H1 (cell line): ENCODE data around the gene ARFGAP3. TPM values are rescaled to one million over a fixed set of nuclear protein-coding genes. Genes with fewer than 3 reads are reported as not detected.

ENCODE experiments used
- CTCF ChIA-PET: fragments of 300-600 bp; sonication (Branson Sonifier 250); formaldehyde crosslinking; loops from one replicate; lab custom pipeline; 2021; ENCODE audit not compliant: partially characterized antibody; lab: Charles Lee
- POLR2A ChIA-PET: fragments of 300-600 bp; sonication (Branson Sonifier 250); formaldehyde crosslinking; loops from one replicate; lab custom pipeline; 2021; ENCODE audit warnings: inconsistent platforms; ENCODE audit not compliant: partially characterized antibody; lab: Charles Lee
- DNase-seq, 2 experiments: peaks; one replicate each; pipeline versions ENCODE4 v3.0.0 to v3.0.0-alpha.2; 2010 to 2022; ENCODE audit warnings: low spot score in 2 of 2, low read depth in 1 of 2, mixed read lengths in 1 of 2
- FAIRE-seq: peaks from 2 replicates; lab custom pipeline; 2011; peaks lifted over from hg19 to GRCh38; lab: Jason Lieb, UNC
- H2AFZ ChIP-seq: 2 replicates; pipeline ENCODE4 v1.8.1; 2012; ENCODE audit warnings: low read length, inconsistent platforms
- H2AK5ac ChIP-seq: 2 replicates; pipeline ENCODE4 v1.6.1; 2013; ENCODE audit warnings: low read depth, low read length
- H2BK120ac ChIP-seq: replicated peaks from 2 replicates; pipeline ENCODE3; 2013; ENCODE audit warnings: low read depth, low read length, inconsistent platforms
- H2BK12ac ChIP-seq: 2 replicates; pipeline ENCODE4 v1.6.1; 2013; ENCODE audit warnings: low read depth, low read length
- H2BK15ac ChIP-seq: 2 replicates; pipeline ENCODE4 v1.6.1; 2013; ENCODE audit warnings: low read length
- H2BK20ac ChIP-seq: 2 replicates; pipeline ENCODE4 v1.6.1; 2013; ENCODE audit warnings: low read length
- H2BK5ac ChIP-seq: 2 replicates; pipeline ENCODE4 v1.6.1; 2013; ENCODE audit warnings: low read depth, low read length
- H3K14ac ChIP-seq: 2 replicates; pipeline ENCODE4 v1.6.1; 2013; ENCODE audit warnings: inconsistent platforms; ENCODE audit not compliant: insufficient read length
- H3K18ac ChIP-seq: 2 replicates; pipeline ENCODE4 v1.6.1; 2013; ENCODE audit warnings: low read length; ENCODE audit errors: extremely low read depth
- H3K23ac ChIP-seq: 2 replicates; pipeline ENCODE4 v1.6.1; 2013; ENCODE audit warnings: inconsistent platforms; ENCODE audit not compliant: insufficient read length
- H3K23me2 ChIP-seq: 2 replicates; pipeline ENCODE4 v1.6.1; 2013; ENCODE audit warnings: low read depth, low read length
- H3K27ac ChIP-seq: 2 replicates; pipeline ENCODE4 v1.6.1; 2011; ENCODE audit warnings: low read depth, low read length, inconsistent platforms
- H3K27me3 ChIP-seq, 4 experiments: replicated peaks in 1 of 4; 1 replicate in 1 of 4; 2 replicates in 3 of 4; pipeline versions ENCODE4 v1.6.1 to v1.8.1; 2011 to 2013; ENCODE audit warnings: low read length in 3 of 4, mild to moderate bottlenecking in 3 of 4, inconsistent platforms in 2 of 4, mixed read lengths in 2 of 4, moderate library complexity in 1 of 4; ENCODE audit not compliant: control insufficient read depth in 3 of 4, insufficient read depth in 3 of 4; ENCODE audit errors: extremely low read depth in 1 of 4
- H3K36me3 ChIP-seq, 4 experiments: 2 replicates each; pipeline versions ENCODE4 v1.6.1 to v1.8.1; 2011 to 2013; ENCODE audit warnings: mild to moderate bottlenecking in 4 of 4, low read length in 3 of 4, moderate library complexity in 2 of 4, control low read depth in 1 of 4, inconsistent platforms in 1 of 4; ENCODE audit not compliant: insufficient read depth in 4 of 4, control insufficient read depth in 2 of 4
- H3K4ac ChIP-seq: replicated peaks from 2 replicates; pipeline ENCODE3; 2013; ENCODE audit warnings: low read length, low read depth, mixed read lengths, inconsistent platforms; ENCODE audit not compliant: insufficient read length
- H3K4me1 ChIP-seq, 4 experiments: replicated peaks in 1 of 4; 1 replicate in 1 of 4; 2 replicates in 3 of 4; pipeline versions ENCODE4 v1.6.1 to v1.8.1; 2011 to 2013; ENCODE audit warnings: low read length in 3 of 4, inconsistent platforms in 2 of 4, mixed read lengths in 1 of 4; ENCODE audit not compliant: insufficient read depth in 4 of 4, control insufficient read depth in 3 of 4
- H3K4me2 ChIP-seq, 2 experiments: 2 replicates each; pipeline versions ENCODE4 v1.6.1 to v1.8.1; 2011 to 2013; ENCODE audit warnings: low read depth in 2 of 2, low read length in 2 of 2, control low read depth in 1 of 2, inconsistent platforms in 1 of 2, mild to moderate bottlenecking in 1 of 2; ENCODE audit not compliant: insufficient read depth in 1 of 2
- H3K4me3 ChIP-seq, 4 experiments: fragments of 200-600, 300-600 bp in 1 of 4; sonication (generic), shearing (Covaris generic), sonication (Bioruptor Twin) in 1 of 4; 2 replicates each; pipeline versions ENCODE4 v1.5.1 to v1.8.1; 2011 to 2016; ENCODE audit warnings: low read length in 4 of 4, low read depth in 3 of 4, control low read depth in 2 of 4, inconsistent platforms in 2 of 4, mild to moderate bottlenecking in 2 of 4, mixed read lengths in 1 of 4, moderate library complexity in 1 of 4; ENCODE audit not compliant: insufficient read depth in 2 of 4; ENCODE audit errors: extremely low read depth in 1 of 4
- H3K56ac ChIP-seq: replicated peaks from 2 replicates; pipeline ENCODE3; 2013; ENCODE audit warnings: low read depth, mild to moderate bottlenecking, mixed read lengths, low read length, inconsistent platforms; ENCODE audit not compliant: insufficient read length
- H3K79me1 ChIP-seq: 2 replicates; pipeline ENCODE4 v1.6.1; 2013; ENCODE audit warnings: low read depth, low read length, control low read depth
- H3K79me2 ChIP-seq, 2 experiments: 2 replicates each; pipeline versions ENCODE4 v1.6.1 to v1.8.1; 2012 to 2013; ENCODE audit warnings: low read length in 2 of 2, mild to moderate bottlenecking in 2 of 2, inconsistent platforms in 1 of 2; ENCODE audit not compliant: insufficient read depth in 2 of 2, control insufficient read depth in 1 of 2
- H3K9ac ChIP-seq, 4 experiments: replicated peaks in 1 of 4; 1 replicate in 1 of 4; 2 replicates in 3 of 4; pipeline versions ENCODE4 v1.6.1 to v1.8.1; 2011 to 2013; ENCODE audit warnings: low read depth in 3 of 4, low read length in 3 of 4, control low read depth in 2 of 4, mild to moderate bottlenecking in 2 of 4, moderate library complexity in 2 of 4, inconsistent platforms in 1 of 4; ENCODE audit errors: extremely low read depth in 1 of 4
- H3K9me3 ChIP-seq, 2 experiments: 2 replicates each; pipeline versions ENCODE4 v1.6.1 to v1.8.1; 2012 to 2013; ENCODE audit warnings: mild to moderate bottlenecking in 2 of 2, moderate library complexity in 2 of 2, control low read depth in 1 of 2, inconsistent platforms in 1 of 2, low read depth in 1 of 2, low read length in 1 of 2, mixed read lengths in 1 of 2; ENCODE audit not compliant: insufficient read depth in 2 of 2
- H4K20me1 ChIP-seq, 2 experiments: replicated peaks in 1 of 2; 2 replicates each; pipeline versions ENCODE3 to v1.8.1; 2011 to 2013; ENCODE audit warnings: inconsistent platforms in 2 of 2, low read length in 2 of 2, mild to moderate bottlenecking in 1 of 2; ENCODE audit not compliant: insufficient read depth in 2 of 2, control insufficient read depth in 1 of 2
- H4K5ac ChIP-seq: 2 replicates; pipeline ENCODE4 v1.6.1; 2013; ENCODE audit warnings: low read length, low read depth, mixed read lengths, inconsistent platforms; ENCODE audit not compliant: insufficient read length
- H4K8ac ChIP-seq: 2 replicates; pipeline ENCODE4 v1.8.0; 2013; ENCODE audit warnings: mild to moderate bottlenecking, moderate library complexity, low read length, inconsistent platforms; ENCODE audit not compliant: insufficient read depth; ENCODE audit errors: extremely low read depth
- H4K91ac ChIP-seq: replicated peaks from 2 replicates; pipeline ENCODE3; 2013; ENCODE audit warnings: low read length, mixed read lengths, inconsistent platforms; ENCODE audit not compliant: insufficient read length
- GTF2F1 ChIP-seq: IDR thresholded peaks from 2 replicates; pipeline ENCODE4 v1.6.1; 2012; ENCODE audit warnings: low read depth, low read length, improper control_type of control experiment, borderline replicate concordance
- RAD21 ChIP-seq, 2 experiments: IDR thresholded peaks in 1 of 2; conservative IDR thresholded peaks in 1 of 2; 2 replicates each; pipeline ENCODE4 v1.6.1; 2011; ENCODE audit warnings: low read depth in 2 of 2, low read length in 2 of 2, improper control_type of control experiment in 1 of 2, inconsistent platforms in 1 of 2, mild to moderate bottlenecking in 1 of 2, moderate library complexity in 1 of 2
- SIRT6 ChIP-seq: IDR thresholded peaks from one replicate; pipeline ENCODE4 v1.7.1; 2012; ENCODE audit warnings: low read length, inconsistent platforms
- WGBS, 2 experiments: shearing (Covaris generic) in 1 of 2; methylation state at CpG; one replicate each; pipeline versions ENCODE4 v1.1.6 to v1.1.7; 2013 to 2015; ENCODE audit warnings: low lambda C conversion rate in 2 of 2, mixed read lengths in 2 of 2, inconsistent platforms in 1 of 2, low coverage in 1 of 2, missing lambda C conversion rate in 1 of 2; ENCODE audit not compliant: insufficient replicate concordance in 2 of 2, insufficient coverage in 1 of 2, insufficient read length in 1 of 2; ENCODE audit errors: extremely low coverage in 1 of 2, missing lambda C conversion rate in 1 of 2; 5-methylcytosine and 5-hydroxymethylcytosine counted together
- polyA plus RNA-seq, 7 experiments: library from polyadenylated mRNA; depleted of rRNA in 3 of 7; stranded (reverse) in 5 of 7; unstranded in 2 of 7; fragments of >200 nt in 5 of 7; fragments of 200-250 nt in 2 of 7; gene quantifications; 1 replicate in 5 of 7; 2 replicates in 1 of 7; 4 replicates in 1 of 7; pipeline versions ENCODE4 v1.2.1 to v1.2.3, GENCODE V29; 2011 to 2013; ENCODE audit warnings: missing spikeins in 2 of 7, mixed read lengths in 2 of 7
- total RNA-seq: library from RNA; stranded (reverse); fragmentation: NEBNext Ultra II Directional; extraction: Animal tissue kit (Norgen Biotek cat#: 25700); gene quantifications from 2 replicates; pipeline ENCODE4 v1.2.1, GENCODE V29; 2021

Gene ARFGAP3
- total and polyA plus RNA-seq, 2 of the 8 experiments (the other 6 are each of a cell fraction or from before 2014, with no cell fraction given), result 9.7 to 16.0 TPM

DNA sequence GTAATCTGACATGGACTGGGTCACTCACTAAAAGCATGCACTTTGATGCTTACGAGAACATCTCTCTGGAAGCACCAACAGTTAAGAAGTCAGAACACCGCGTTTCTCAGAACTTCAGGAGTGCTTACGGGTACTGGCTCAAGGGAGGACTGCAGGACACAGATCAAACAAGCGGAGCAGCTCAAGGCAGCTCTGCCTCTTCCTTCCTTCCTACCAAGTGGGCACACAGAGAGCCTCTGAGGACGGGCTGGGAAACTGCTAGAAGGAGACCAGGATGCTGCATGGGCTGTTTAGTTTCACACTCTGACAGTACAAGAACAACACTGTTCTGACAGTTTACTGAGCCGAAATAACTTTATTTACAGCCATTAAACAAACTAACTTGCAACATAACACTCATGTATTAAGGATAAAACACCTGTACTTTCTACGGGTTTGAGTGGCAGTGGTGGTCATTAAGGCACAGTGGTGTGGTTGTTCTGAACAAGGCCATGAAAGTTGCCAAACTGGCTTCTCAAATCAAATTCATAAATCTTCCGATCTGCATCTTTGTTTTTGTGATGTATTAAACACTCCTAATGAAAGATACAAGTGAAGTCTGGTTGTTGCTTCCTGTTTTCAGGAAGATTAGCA is 37.5 kb downstream of the ARFGAP3 start:
- H3K18ac ChIP-seq, result no peak overlapping the region
- H3K9me3 ChIP-seq, result peaks cover 0 to 4% of the 10 kb centered on the region in 2 experiments; a peak in 2 of 4 replicates
- no peak overlapping the region for H2BK12ac ChIP-seq
- no peak overlapping the region for H2AK5ac ChIP-seq
- H3K9ac ChIP-seq, result no peak overlapping the region
- no peaks in the 10 kb centered on the region for H3K23me2 ChIP-seq
- H3K23ac ChIP-seq, result no peak overlapping the region
- H3K79me1 ChIP-seq, result no peaks in the 10 kb centered on the region
- H3K36me3 ChIP-seq, result no peaks in the 10 kb centered on the region; a peak in 1 of 8 replicates
- DNase-seq, result no peak
- no peak overlapping the region for H3K4me3 ChIP-seq
- no peak for FAIRE-seq
- no peak overlapping the region for H4K5ac ChIP-seq
- no peak overlapping the region for H3K4me2 ChIP-seq
- H2BK20ac ChIP-seq, result no peak overlapping the region
- H4K20me1 ChIP-seq, result no peaks in the 10 kb centered on the region
- no peaks in the 10 kb centered on the region for H3K27me3 ChIP-seq
- no peak overlapping the region for H3K27ac ChIP-seq
- no peak overlapping the region for H4K8ac ChIP-seq
- no peak overlapping the region for H3K14ac ChIP-seq
- H2AFZ ChIP-seq, result no peak overlapping the region
- H2BK15ac ChIP-seq, result no peak overlapping the region
- H3K4ac ChIP-seq, result no peak overlapping the region
- H3K56ac ChIP-seq, result no peak overlapping the region
- CTCF ChIA-PET, result interaction anchor here (0.8 to 4.3 kb wide), 40 partner anchors 8 to 261 kb away, joined by 3 to 37 read pairs (median 5); no protein-coding TSS in a partner anchor
- H2BK5ac ChIP-seq, result no peak overlapping the region
- 88% methylated on average over 9 of the region's 9 CpGs; no CpG with 5 or more reads in 1 of the 2 experiments for WGBS, 2 experiments
- H2BK120ac ChIP-seq, result no peak overlapping the region
- POLR2A ChIA-PET, result interaction anchor here (1.4 kb wide), 1 partner anchor 205 kb away, joined by 4 read pairs; the partner anchor contains the start of gene POLDIP3
- H3K4me1 ChIP-seq, result no peaks in the 10 kb centered on the region
- H4K91ac ChIP-seq, result no peak overlapping the region
- no peaks in the 10 kb centered on the region for H3K79me2 ChIP-seq
- TF ChIP-seq RAD21 (IDR thresholded peaks at IDR 0.05 in 1 of 2, conservative IDR thresholded peaks at IDR 0.05 in 1 of 2; ENCODE audit: low read depth in 2 of 2, low read length in 2 of 2), result no peak
- no peak for TF ChIP-seq GTF2F1
- TF ChIP-seq SIRT6, result no peak
